ENCODE results near the gene PFKFB3. TPM values are rescaled to one million over a fixed set of nuclear protein-coding genes. Genes with fewer than 3 reads are reported as not detected.

The PFKFB3 gene
- total RNA-seq, 4 donors from 2014 or later, result 29.6 to 78.3 (median 38.4) TPM

DNA sequence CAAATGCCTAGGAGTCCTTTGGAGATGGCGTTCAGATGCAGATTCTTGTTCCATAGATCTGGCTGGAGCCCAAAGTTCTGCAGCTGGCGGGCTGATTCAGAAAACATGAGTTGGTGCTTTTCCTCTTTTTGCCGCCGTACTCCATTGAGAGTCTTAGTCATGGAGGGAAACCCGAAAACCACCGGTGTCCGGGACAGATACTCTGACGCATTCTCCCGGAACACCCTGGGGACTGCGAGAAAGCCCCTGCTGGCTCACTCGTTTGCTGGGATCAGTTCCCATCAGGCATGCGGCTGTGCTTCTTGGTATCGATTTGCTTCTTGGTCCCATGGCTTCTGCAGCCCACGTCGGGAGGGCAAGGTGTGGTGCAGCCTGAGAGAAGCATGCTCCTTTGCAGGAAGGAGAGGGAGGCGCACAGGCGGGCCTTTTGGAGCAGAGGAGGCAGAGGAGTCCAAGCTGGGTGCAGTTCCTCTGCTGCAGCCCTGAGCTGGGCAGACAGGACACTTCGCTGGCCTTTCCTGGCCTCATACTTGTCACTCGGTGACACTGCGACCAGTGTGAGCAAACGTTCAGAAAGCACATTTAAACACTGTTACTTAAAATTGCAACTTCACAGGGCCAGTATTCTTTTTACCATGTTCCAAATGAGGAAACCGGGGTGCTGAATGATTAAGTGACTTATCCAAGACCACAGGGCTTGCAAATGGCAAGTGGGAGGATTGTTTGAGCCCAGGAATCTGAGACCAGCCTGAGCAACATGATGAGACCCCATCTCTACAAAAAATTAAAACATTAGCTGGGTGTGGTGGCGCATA is 30.6 kb upstream of the PFKFB3 start:
- H3K27me3 ChIP-seq, result no peaks in the 10 kb centered on the region
- H3K36me3 ChIP-seq, result no peaks in the 10 kb centered on the region
- H3K27ac ChIP-seq, result peak overlapping the region in 3 of 4 donors; percentile 43 to 69 (median 49)
- WGBS, 2 donors (ENCODE audit: low coverage in 1 of 2), result 63 to 76% methylated on average over 6 to 10 of the region's 23 CpGs
- TF ChIP-seq POLR2AphosphoS5 (IDR thresholded peaks at IDR 0.05), result peak; percentile 52
- TF ChIP-seq, protein P1, sequence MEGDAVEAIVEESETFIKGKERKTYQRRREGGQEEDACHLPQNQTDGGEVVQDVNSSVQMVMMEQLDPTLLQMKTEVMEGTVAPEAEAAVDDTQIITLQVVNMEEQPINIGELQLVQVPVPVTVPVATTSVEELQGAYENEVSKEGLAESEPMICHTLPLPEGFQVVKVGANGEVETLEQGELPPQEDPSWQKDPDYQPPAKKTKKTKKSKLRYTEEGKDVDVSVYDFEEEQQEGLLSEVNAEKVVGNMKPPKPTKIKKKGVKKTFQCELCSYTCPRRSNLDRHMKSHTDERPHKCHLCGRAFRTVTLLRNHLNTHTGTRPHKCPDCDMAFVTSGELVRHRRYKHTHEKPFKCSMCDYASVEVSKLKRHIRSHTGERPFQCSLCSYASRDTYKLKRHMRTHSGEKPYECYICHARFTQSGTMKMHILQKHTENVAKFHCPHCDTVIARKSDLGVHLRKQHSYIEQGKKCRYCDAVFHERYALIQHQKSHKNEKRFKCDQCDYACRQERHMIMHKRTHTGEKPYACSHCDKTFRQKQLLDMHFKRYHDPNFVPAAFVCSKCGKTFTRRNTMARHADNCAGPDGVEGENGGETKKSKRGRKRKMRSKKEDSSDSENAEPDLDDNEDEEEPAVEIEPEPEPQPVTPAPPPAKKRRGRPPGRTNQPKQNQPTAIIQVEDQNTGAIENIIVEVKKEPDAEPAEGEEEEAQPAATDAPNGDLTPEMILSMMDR (IDR thresholded peaks at IDR 0.05), result no peak
- no peak overlapping the region for H3K4me3 ChIP-seq
- no peaks in the 10 kb centered on the region for H3K9me3 ChIP-seq
- ATAC-seq, result peak; percentile 70
- H3K4me1 ChIP-seq, result peaks cover 0 to 98% (median 18%) of the 10 kb centered on the region in 3 donors

DNA sequence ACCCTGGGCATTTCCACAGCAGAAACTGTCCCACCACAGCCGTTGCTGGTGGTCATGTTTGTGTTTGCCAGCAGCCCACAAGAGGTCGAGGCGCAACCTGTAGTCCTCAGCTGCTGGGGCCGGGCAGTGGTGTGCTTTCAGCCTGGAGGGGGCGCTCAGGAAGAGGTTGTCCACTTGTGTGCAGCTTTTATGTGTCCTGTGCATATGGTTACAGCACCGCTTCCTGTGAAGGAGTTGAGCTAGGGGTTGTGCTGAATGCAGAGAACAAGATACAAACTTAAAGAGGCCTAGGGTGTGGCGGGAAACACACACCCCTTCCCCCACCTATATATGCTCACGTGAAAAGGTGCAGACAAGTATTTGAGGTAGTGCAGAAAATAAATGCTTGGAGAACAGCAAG is 29.5 kb upstream of the PFKFB3 start:
- ATAC-seq, result no peak
- Histone ChIP-seq H3K27ac (peak overlapping the region in 1 of 4 donors; percentile 69), H3K4me3 (no peak overlapping the region), H3K27me3 (no peaks in the 10 kb centered on the region), H3K36me3 (no peaks in the 10 kb centered on the region), H3K4me1 (peaks cover 0 to 93% (median 22%) of the 10 kb centered on the region in 3 donors), H3K9me3 (no peaks in the 10 kb centered on the region)
- TF ChIP-seq POLR2AphosphoS5 (IDR thresholded peaks at IDR 0.05) (no peak), EP300 (IDR thresholded peaks at IDR 0.05) (no peak), POLR2A (IDR thresholded peaks at IDR 0.05) (no peak)
- TF ChIP-seq, protein P1 (IDR thresholded peaks at IDR 0.05), result peak in 1 of 4 experiments; percentile 7
- 50 to 75% methylated on average over 2 to 5 of the region's 8 CpGs for whole genome bisulfite sequencing, 2 donors (ENCODE audit: low coverage in 1 of 2)

DNA sequence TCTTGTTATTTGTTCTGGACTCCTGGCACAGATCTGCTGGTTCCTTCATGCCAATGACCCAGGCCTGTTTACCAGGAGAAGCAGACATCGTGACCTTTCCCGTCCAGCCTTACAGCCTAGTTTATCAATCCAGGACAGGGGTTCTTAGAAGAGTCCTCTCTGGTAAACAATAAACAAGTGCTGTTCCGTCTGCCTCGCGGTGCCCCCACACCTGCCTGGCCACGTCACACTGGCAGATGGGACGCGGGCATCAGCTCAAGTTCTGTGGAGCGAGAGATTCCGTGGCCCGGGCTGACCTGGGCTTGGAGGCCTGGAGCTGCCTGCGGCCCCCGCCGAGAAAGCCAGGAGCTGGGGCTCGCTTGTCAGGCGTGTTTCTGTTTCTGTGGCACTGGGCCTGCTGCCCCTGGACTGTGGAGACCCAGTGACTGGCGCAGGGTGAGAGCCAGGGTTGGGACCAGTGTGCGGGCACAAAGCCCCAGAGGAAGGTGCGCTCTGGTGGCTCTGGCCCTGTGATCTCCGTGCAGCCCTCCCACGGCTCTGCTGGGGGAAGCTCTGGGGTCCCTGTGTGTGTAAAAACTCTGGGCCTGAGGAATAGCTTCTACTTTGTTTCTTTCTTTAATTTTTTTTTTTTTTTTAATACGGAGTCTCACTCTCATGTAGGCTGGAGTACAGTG is 28.4 kb upstream of the PFKFB3 start:
- TF ChIP-seq POLR2A (IDR thresholded peaks at IDR 0.05), result no peak
- TF ChIP-seq POLR2AphosphoS5 (IDR thresholded peaks at IDR 0.05), result peak; percentile 49
- TF ChIP-seq, protein P1 (IDR thresholded peaks at IDR 0.05), result no peak
- no peaks in the 10 kb centered on the region for H3K9me3 ChIP-seq
- no peaks in the 10 kb centered on the region for H3K36me3 ChIP-seq
- H3K27ac ChIP-seq, result peak overlapping the region in 2 of 4 donors; percentile 27 to 48
- no peak for ATAC-seq
- H3K4me1 ChIP-seq, result peaks cover 0 to 93% (median 28%) of the 10 kb centered on the region in 3 donors
- no peaks in the 10 kb centered on the region for H3K27me3 ChIP-seq
- WGBS, 2 donors (ENCODE audit: low coverage in 1 of 2), result 84% methylated on average over 6 of the region's 22 CpGs; no CpG with 5 or more reads in 1 of the 2 donors
- H3K4me3 ChIP-seq, result no peak overlapping the region

DNA sequence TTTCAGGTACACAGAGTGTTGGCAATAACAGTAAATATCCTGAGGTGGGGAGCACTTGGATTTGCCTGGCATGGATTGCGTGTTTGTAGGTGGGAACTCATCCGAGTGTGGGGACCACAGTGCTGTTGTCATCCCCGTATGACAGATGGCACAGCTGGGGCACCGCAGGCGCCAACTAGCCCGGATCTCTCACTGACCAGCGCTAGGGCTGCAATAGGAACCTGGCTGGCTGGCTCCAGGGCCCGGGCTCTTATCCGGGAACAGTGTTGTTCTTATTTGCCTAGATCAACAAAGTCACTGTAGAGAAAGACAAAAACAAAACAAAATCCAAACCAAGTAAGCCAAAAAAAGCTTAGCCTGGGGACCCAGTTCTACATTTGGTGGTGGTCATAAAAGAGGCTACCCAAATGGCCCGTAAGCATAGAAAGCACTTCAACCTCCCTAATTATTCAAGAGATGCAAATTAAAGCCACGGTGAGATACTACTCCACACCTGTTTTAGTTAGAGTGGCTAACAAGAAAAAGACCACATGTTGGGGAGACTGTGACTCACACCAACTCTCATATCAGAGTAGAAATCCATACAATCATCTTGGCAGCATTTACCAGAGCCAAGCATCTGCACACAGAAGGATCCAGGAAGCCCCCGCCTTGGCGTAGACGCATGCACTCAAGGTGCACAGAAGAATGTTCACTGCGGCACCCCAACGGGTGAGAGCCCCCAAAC is 27.2 kb upstream of the PFKFB3 start:
- 83 to 97% methylated on average over 4 to 7 of the region's 16 CpGs for WGBS, 2 donors (ENCODE audit: low coverage in 1 of 2)
- Histone ChIP-seq H3K36me3 (no peaks in the 10 kb centered on the region), H3K9me3 (no peaks in the 10 kb centered on the region), H3K4me3 (no peak overlapping the region), H3K4me1 (peaks cover 0 to 89% (median 30%) of the 10 kb centered on the region in 3 donors), H3K27ac (no peak overlapping the region), H3K27me3 (no peaks in the 10 kb centered on the region)
- TF ChIP-seq, protein P1 (IDR thresholded peaks at IDR 0.05), result no peak
- no peak for ATAC-seq

Measured in gastroesophageal sphincter (tissue), 4 donors.